ENCODE results near the gene FAM229A.

The FAM229A gene

GRCh38 chr1:32350785-32351398 lies 11.4 kb downstream of the FAM229A start:
- DNase-seq (ENCODE audit: low read depth in 2 of 2): peak; percentile 52 to 57

GRCh38 chr1:32349211-32349708 lies 13.0 kb downstream of the FAM229A start:
- no peak for DNase-seq (ENCODE audit: low read depth in 2 of 2)

- no peak for DNase-seq (ENCODE audit: low read depth in 2 of 2)
These were observed 15.6 kb downstream of the FAM229A start for GRCh38 chr1:32346532-32347157.

- no peak for DNase-seq (ENCODE audit: low read depth in 2 of 2)
These were observed 16.9 kb downstream of the FAM229A start for GRCh38 chr1:32345289-32345827.

GRCh38 chr1:32342704-32343103 lies 19.6 kb downstream of the FAM229A start:
- no peak for DNase-seq (ENCODE audit: low read depth in 2 of 2)

GRCh38 chr1:32341971-32342370 lies 20.3 kb downstream of the FAM229A start:
- no peak for DNase-seq (ENCODE audit: low read depth in 2 of 2)

- DNase-seq (ENCODE audit: low read depth in 2 of 2): no peak
These were observed 21.0 kb downstream of the FAM229A start for GRCh38 chr1:32341186-32341757.

- no peak for DNase-seq (ENCODE audit: low read depth in 2 of 2)
These were observed 22.8 kb downstream of the FAM229A start for GRCh38 chr1:32339363-32339978.

GRCh38 chr1:32338637-32339145 lies 23.6 kb downstream of the FAM229A start:
- no peak for DNase-seq (ENCODE audit: low read depth in 2 of 2)

- no peak for DNase-seq (ENCODE audit: low read depth in 2 of 2)
These were observed 24.2 kb downstream of the FAM229A start for GRCh38 chr1:32337855-32338636.

GRCh38 chr1:32336963-32337675 lies 25.2 kb downstream of the FAM229A start:
- peak in 1 of 2 donors; percentile 38 for DNase-seq (ENCODE audit: low read depth in 2 of 2)

GRCh38 chr1:32336591-32336932 lies 25.7 kb downstream of the FAM229A start:
- DNase-seq (ENCODE audit: low read depth in 2 of 2): no peak

GRCh38 chr1:32335790-32336590 lies 26.3 kb downstream of the FAM229A start, which contains the start of gene MARCKSL1:
MARCKSL1 (minus strand) TSS chr1:32336233; CDS start chr1:32336033, 200 bp downstream.
- DNase-seq (ENCODE audit: low read depth in 2 of 2): peak; percentile 71 to 72

- DNase-seq (ENCODE audit: low read depth in 2 of 2): no peak
These were observed 26.8 kb downstream of the FAM229A start for GRCh38 chr1:32335535-32335789.

- DNase-seq (ENCODE audit: low read depth in 2 of 2): peak in 1 of 2 donors; percentile 43
These were observed 27.3 kb downstream of the FAM229A start for GRCh38 chr1:32334864-32335534.

- DNase-seq (ENCODE audit: low read depth in 2 of 2): no peak
These were observed 27.9 kb downstream of the FAM229A start for GRCh38 chr1:32334274-32334861.

GRCh38 chr1:32333251-32333963 lies 28.9 kb downstream of the FAM229A start:
- no peak for DNase-seq (ENCODE audit: low read depth in 2 of 2)

- DNase-seq (ENCODE audit: low read depth in 2 of 2): no peak
These were observed 29.8 kb downstream of the FAM229A start for GRCh38 chr1:32332290-32333079.
